Measurements from ENCODE around the gene GNAT2.

The GNAT2 gene

DNA sequence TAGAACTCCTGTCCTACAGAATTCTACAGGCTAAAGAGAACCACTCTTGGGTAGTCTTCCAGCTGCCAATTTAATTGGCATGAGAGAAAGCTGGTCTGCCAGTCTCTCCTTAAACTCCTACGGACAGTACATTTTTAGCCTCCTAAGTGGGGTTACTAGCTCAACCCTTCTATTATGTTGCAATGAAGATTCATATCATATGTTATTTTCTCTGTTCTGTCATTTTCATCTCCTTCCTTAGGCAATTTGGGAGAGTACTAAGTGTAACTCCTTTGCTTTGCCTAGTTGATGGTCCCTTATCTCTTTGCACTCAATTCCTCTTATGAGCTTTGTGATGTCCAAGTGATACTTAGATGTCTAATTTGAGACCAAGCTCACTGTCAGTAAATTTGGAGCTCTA is 14.0 kb downstream of the GNAT2 start:
- no peak for DNase-seq

DNA sequence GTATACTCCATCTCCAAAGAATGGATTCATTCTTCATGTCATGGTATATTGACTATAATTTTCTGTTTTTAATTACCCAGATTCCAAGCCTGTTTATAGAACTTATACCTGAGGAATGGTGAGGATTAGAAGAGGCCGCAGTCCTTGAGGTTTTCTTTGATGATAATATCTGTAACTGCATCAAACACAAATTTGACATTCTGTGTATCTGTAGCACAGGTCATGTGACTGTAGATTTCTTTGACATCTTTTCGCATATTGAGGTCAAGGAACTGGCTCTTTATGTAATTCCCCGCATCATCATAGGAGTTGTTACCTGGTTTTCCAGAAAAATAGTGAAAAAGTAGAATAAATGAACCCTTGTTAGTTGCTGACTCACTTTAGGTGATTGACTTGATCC is 16.2 kb downstream of the GNAT2 start:
- DNase-seq = no peak

DNA sequence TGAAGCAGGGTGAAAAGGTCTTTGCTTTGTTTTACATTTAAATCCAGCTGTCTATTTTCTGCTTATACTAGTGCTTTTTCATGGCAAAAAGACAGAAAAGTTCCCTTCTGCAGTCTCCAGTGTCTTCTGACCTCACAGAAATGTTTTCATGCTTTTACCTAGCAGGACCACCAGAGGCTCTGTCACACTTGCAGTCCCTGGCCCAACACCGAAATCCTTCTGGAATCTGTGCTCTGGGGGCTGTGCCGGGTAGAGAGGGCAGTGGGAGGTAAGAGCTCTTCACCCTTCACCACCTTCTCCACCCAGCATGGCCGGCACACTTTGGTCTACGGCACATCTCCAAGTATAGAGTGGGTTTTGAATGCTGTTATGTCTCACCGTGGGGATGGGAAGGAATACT is 20.8 kb downstream of the GNAT2 start:
- no peak for DNase-seq

DNA sequence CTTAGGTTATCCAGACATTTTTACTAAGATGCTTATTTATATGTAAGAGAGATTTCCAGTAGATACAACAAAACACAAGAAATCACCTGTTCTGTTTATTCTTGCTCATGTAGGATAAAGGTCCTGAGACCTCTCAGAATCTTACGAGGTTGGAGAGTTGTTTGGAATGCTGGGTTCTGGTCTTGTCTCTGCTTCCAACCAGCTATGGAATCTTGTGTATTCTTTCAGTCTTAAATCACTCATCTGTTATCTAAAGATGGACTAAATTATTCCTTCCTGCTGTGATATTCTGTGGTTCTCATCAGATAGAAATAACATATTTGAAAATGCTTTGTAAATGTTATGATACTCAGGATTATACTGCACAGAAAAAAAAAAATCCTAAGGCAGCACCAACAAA is 21.3 kb downstream of the GNAT2 start:
- no peak for DNase-seq

- no peak for DNase-seq
Measured at GRCh38 chr1:109595531-109595930, 23.9 kb downstream of the GNAT2 start.

- DNase-seq = no peak
Measured at GRCh38 chr1:109592916-109593315, 26.5 kb downstream of the GNAT2 start.

GRCh38 chr1:109589679-109590078 is 29.7 kb downstream of the GNAT2 start:
- DNase-seq = no peak

GRCh38 chr1:109589177-109589576 is 30.2 kb downstream of the GNAT2 start:
- DNase-seq = no peak

GRCh38 chr1:109586055-109586454 is 33.4 kb downstream of the GNAT2 start:
- no peak for DNase-seq

- no peak for DNase-seq
Measured at GRCh38 chr1:109584766-109585165, 34.6 kb downstream of the GNAT2 start.

DNA sequence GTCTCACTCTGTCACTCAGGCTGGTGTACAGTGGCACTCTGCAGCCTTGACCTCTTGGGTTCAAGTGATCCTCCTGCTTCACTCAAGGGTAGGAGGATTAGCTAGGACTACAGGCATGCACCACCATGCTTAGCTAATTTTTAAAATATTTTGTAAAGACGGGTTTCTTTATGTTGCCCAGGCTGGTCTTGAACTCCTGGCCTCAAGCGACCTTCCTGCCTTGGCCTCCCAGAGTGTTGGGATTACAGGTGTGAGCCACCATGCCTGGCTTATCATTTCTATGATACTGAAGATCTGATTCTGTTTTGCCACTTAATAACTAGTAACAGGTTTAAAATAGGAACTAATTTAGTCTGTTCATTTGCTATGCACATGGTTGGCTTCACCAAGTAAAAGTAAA is 37.4 kb downstream of the GNAT2 start:
- no peak for DNase-seq

DNA sequence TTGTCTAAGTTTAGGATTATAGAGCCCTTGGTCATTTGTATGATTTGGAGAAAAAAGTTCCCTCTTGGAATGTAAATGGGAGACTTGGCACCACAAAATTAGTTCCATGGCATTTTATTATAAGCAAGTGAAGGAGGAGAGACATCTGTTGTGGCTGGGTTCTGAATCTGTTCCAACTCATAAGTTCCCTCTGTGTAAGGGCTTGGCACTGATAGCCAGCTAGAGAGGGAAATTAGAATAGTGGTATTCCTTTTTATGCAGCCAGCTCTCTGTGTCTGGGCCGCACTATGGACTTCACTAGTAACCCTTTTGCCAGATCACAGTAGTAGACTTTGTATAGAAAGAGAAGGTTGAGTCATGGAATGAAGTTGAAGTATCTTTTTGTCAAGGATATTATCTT is 39.9 kb downstream of the GNAT2 start:
- no peak for DNase-seq

- no peak for DNase-seq
Measured at GRCh38 chr1:109578947-109579443, 40.4 kb downstream of the GNAT2 start.

- no peak for DNase-seq
Measured at GRCh38 chr1:109573785-109574184, 45.6 kb downstream of the GNAT2 start.

DNA sequence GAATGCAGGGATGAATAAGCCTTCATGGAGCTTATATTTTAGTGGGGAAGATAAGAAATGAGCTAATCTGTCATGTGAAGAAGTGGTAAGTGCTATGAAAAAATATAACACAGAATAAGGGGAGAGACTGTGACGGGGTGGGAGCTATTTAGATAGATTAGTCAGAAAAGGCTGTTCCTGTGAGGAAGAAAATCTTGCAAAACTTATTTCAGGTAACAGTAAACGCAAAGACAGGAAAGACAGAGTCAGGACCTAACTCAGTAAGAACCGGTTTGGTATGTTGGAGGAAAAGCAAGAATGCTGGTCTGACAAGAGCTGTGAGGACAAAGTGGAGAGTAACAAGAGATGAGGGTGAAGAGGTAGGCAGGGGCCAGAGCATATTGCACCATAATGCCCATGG is 49.0 kb downstream of the GNAT2 start:
- no peak for DNase-seq

GRCh38 chr1:109569323-109569722 is 50.1 kb downstream of the GNAT2 start:
- no peak for DNase-seq

DNA sequence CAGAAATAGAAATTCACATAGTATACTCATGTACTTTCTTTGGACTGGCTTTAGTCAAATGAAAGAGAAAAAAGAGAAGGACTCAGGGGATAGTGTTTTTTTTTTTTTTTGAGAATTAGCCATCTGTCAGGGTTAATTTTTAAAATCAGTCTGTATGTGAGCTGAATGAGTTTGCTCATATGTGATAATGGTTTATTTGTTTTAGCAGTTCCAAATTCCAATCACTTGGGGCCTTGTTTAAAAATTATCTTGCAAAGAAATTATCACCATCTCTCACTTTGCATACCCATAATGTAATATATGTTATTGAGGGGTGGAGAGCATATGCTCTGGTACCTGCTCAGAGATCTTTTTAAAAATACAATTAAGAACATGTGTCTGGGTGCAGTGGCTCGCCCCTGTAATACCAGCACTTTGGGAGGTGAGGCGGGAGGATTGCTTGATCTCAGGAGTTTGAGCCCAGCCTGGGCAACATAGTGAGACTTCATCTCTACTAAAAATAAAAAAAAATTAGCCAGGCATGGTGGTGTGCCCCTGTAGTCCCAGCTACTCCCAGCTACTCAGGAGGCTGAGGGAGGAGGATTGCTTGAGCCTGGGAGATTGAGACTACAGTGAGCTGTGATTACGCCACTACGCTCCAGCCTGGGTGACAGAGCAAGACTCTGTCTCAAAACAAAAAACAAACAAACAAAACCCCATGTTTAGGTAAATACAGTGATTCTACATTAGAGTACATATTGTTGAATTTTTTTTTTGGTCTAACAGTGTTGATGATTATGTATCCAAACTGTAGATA is 51.3 kb downstream of the GNAT2 start:
- no peak for DNase-seq

GRCh38 chr1:109566982-109567381 is 52.4 kb downstream of the GNAT2 start:
- no peak for DNase-seq

- no peak for DNase-seq
Measured at GRCh38 chr1:109565241-109565640, 54.2 kb downstream of the GNAT2 start.

GRCh38 chr1:109564194-109564878 is 55.1 kb downstream of the GNAT2 start:
- no peak for DNase-seq

DNA sequence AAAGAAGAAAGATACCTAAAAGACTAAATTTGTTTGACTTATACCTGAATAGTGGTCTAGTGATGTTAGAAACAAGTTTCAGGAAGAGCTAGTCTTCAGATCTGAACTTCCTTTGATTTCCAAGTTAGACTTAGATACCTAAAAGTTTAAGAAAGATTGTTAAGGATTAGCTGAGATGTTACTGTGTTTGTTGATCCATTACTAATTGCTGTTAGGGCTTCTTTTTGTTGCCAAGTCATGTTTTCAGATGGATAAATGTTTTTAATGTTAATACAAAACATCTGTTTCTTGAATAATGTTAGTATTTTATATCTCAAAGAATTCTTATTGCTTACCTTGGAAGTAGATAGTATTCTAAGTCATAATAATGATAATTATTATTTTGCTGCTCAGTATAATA is 59.4 kb downstream of the GNAT2 start:
- no peak for DNase-seq

GRCh38 chr1:109557520-109557919 is 61.9 kb downstream of the GNAT2 start:
- DNase-seq = no peak

DNA sequence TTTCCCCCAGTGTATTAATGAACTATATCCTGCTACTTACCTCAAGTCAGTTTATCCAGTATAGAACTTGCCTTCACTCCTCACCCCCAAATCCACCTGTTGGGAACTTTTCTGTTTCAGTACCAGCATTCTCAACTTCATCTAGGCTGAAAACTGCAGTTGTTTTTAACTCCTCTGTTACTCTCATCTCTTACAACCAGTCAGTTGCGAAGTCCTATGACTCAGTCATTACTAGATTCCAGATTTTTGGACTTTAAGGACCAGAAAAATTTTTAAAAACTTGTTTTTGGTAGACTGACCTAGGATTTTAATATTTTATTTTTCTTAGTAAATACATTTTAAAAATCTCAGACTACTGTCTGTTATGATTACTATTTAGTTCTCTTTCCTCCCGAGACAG is 62.9 kb downstream of the GNAT2 start:
- no peak for DNase-seq
